ENCODE results near the gene OMP. TPM values are rescaled to one million over a fixed set of nuclear protein-coding genes. Genes with fewer than 3 reads are reported as not detected.

The OMP gene
- total RNA-seq, 1 experiment from 2014 or later = 1.4 TPM

DNA sequence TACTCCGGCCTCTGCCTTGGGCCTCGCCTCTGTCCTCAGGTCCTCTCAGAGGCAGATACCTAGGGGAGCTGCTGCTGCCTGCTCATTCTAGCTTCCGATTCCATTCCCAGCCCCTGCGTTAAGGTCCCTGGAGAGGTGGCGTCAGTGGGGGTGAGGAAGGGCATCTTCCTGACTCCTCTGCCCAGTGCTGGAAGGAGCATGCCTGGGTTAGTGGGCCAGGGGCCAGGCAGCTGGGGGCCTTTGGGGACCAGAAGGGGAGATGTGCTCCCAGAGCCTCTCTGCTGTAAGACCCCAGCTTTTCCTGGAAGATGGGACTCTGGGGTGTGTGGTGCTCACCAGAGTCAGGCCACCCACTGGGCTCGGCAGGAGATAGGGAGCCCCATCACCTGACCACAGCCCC, 21.8 kb downstream of the OMP start:
- no peak for DNase-seq
- no peaks in the 10 kb centered on the region for H4K20me1 ChIP-seq (ENCODE audit: insufficient read depth)
- no TSS peak for BruUV-seq (replicated peaks)
- no peaks in the 10 kb centered on the region for H3K79me2 ChIP-seq (ENCODE audit: low read depth)
- POLR2A ChIA-PET (ENCODE audit: unreplicated experiment) = no interaction called here
- H3K27me3 ChIP-seq (ENCODE audit: insufficient read depth, low read depth) = no peaks in the 10 kb centered on the region
- H3K9me2 ChIP-seq (ENCODE audit: insufficient read depth) = no peaks in the 10 kb centered on the region
- H3F3A ChIP-seq (ENCODE audit: insufficient read depth, low read depth) = no peaks in the 10 kb centered on the region
- no peak overlapping the region for H2AFZ ChIP-seq
- CTCF ChIA-PET = no interaction called here
- no peak overlapping the region for H3K4me3 ChIP-seq
- H3K27ac ChIP-seq = no peak overlapping the region
- intact Hi-C loops (cut with micrococcal nuclease; ENCODE audit: unreplicated experiment) = no loop called here
- H3K36me3 ChIP-seq (ENCODE audit: low read depth) = no peaks in the 10 kb centered on the region
- H3K9me3 ChIP-seq (ENCODE audit: insufficient read depth, low read depth) = no peaks in the 10 kb centered on the region
- no peak for TF ChIP-seq EZH2 (IDR thresholded peaks at IDR 0.05; ENCODE audit: low read depth)
- TF ChIP-seq, protein P1, sequence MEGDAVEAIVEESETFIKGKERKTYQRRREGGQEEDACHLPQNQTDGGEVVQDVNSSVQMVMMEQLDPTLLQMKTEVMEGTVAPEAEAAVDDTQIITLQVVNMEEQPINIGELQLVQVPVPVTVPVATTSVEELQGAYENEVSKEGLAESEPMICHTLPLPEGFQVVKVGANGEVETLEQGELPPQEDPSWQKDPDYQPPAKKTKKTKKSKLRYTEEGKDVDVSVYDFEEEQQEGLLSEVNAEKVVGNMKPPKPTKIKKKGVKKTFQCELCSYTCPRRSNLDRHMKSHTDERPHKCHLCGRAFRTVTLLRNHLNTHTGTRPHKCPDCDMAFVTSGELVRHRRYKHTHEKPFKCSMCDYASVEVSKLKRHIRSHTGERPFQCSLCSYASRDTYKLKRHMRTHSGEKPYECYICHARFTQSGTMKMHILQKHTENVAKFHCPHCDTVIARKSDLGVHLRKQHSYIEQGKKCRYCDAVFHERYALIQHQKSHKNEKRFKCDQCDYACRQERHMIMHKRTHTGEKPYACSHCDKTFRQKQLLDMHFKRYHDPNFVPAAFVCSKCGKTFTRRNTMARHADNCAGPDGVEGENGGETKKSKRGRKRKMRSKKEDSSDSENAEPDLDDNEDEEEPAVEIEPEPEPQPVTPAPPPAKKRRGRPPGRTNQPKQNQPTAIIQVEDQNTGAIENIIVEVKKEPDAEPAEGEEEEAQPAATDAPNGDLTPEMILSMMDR (conservative IDR thresholded peaks at IDR 0.05) = no peak
- H3K4me1 ChIP-seq (replicated peaks; ENCODE audit: insufficient read depth) = no peaks in the 10 kb centered on the region
- no peak overlapping the region for H3K4me2 ChIP-seq

DNA sequence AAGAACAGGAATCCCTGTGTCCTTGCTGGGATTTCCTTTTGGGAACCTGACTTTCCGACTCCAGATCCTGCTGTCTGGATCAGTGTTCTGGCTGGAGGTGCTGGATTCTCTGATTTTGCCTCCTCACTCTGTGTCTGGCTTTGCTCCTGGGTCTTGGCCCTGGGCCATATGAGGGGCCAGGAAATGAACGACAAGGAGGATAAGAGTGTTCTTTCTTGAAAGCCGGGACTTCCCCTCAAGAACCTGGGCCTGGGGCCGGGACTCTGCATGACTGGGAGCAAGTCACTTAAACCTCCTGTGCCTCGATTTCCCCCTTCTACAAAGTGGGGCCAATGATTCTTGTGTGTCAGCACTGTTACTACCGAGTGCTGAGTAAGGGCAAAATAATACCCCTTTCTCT, 22.6 kb downstream of the OMP start:
- ChIA-PET CTCF (no interaction called here), POLR2A (ENCODE audit: unreplicated experiment) (no interaction called here)
- no peaks in the 10 kb centered on the region for H4K20me1 ChIP-seq (ENCODE audit: insufficient read depth)
- H3K36me3 ChIP-seq (ENCODE audit: low read depth) = no peaks in the 10 kb centered on the region
- no peak overlapping the region for H3K27ac ChIP-seq
- H3K4me1 ChIP-seq (replicated peaks; ENCODE audit: insufficient read depth) = no peaks in the 10 kb centered on the region
- no peaks in the 10 kb centered on the region for H3K79me2 ChIP-seq (ENCODE audit: low read depth)
- H3K9me2 ChIP-seq (ENCODE audit: insufficient read depth) = no peaks in the 10 kb centered on the region
- no peaks in the 10 kb centered on the region for H3K27me3 ChIP-seq (ENCODE audit: insufficient read depth, low read depth)
- H3K9me3 ChIP-seq (ENCODE audit: insufficient read depth, low read depth) = no peaks in the 10 kb centered on the region
- H3K4me3 ChIP-seq = no peak overlapping the region
- intact Hi-C loops (cut with micrococcal nuclease; ENCODE audit: unreplicated experiment) = no loop called here
- BruUV-seq (replicated peaks) = no TSS peak
- H3K4me2 ChIP-seq = no peak overlapping the region
- DNase-seq = no peak
- H2AFZ ChIP-seq = no peak overlapping the region
- no peaks in the 10 kb centered on the region for H3F3A ChIP-seq (ENCODE audit: insufficient read depth, low read depth)
- TF ChIP-seq EZH2 (IDR thresholded peaks at IDR 0.05; ENCODE audit: low read depth) = no peak
- TF ChIP-seq, protein P1 (conservative IDR thresholded peaks at IDR 0.05) = no peak

DNA sequence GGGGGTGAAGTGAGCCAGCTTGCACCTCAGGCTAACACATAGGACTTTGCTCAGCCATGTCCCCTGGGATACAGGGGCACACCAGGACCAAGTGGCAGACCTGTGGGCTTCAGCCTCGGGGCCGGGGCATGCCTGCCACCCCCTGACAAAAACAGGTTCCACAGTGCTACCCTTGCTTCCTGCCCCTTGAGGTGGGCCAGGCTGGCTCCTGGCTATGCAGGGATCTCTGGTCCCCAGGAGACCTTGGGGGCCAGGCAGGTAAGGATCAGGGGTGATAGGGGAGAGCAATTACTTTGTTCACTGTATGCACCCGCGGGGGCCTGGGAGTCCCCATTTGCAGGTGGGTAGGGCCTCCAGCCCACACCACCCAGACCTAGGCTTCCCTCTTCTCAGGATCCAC, 23.1 kb downstream of the OMP start:
- intact Hi-C loops (cut with micrococcal nuclease; ENCODE audit: unreplicated experiment) = loop anchor here (2.0 kb wide), 1 partner anchor 423 kb away; no protein-coding TSS in a partner anchor

More for the DNA sequence above, 23.1 kb downstream of the OMP start:
- Histone ChIP-seq H3K27ac (no peak overlapping the region), H3F3A (ENCODE audit: insufficient read depth, low read depth) (no peaks in the 10 kb centered on the region), H3K4me1 (replicated peaks; ENCODE audit: insufficient read depth) (no peaks in the 10 kb centered on the region), H4K20me1 (ENCODE audit: insufficient read depth) (no peaks in the 10 kb centered on the region), H3K9me2 (ENCODE audit: insufficient read depth) (no peaks in the 10 kb centered on the region), H3K9me3 (ENCODE audit: insufficient read depth, low read depth) (no peaks in the 10 kb centered on the region), H3K36me3 (ENCODE audit: low read depth) (no peaks in the 10 kb centered on the region), H3K4me3 (no peak overlapping the region), H2AFZ (no peak overlapping the region), H3K79me2 (ENCODE audit: low read depth) (no peaks in the 10 kb centered on the region), H3K4me2 (no peak overlapping the region), H3K27me3 (ENCODE audit: insufficient read depth, low read depth) (no peaks in the 10 kb centered on the region)
- BruUV-seq (replicated peaks) = no TSS peak
- no peak for DNase-seq
- ChIA-PET CTCF (no interaction called here), POLR2A (ENCODE audit: unreplicated experiment) (no interaction called here)
- TF ChIP-seq, protein P1 (conservative IDR thresholded peaks at IDR 0.05) = no peak
- TF ChIP-seq EZH2 (IDR thresholded peaks at IDR 0.05; ENCODE audit: low read depth) = no peak

Measured in PC-9 (cell line).